GM19468 (cell line): ENCODE measurements around the gene PTGIR.
"Not testable (repeated sequence)": the region's sequence is repeated elsewhere in the genome, so short reads cannot be mapped to it uniquely, and the experiment has no call there.

ENCODE experiments used
- ATAC-seq: cut with Tn5 transposase; IDR thresholded peaks from one replicate; pipeline ENCODE4 v1.9.1; 2021; ENCODE audit warnings: mild to moderate bottlenecking, moderate library complexity, moderate number of reproducible peaks; ENCODE audit not compliant: unreplicated experiment; ENCODE audit errors: extremely low read depth

Gene PTGIR

GRCh38 chr19:46639358-46640182, 14.7 kb upstream of the PTGIR start:
- ATAC-seq = no peak

- ATAC-seq = no peak
These were observed 12.3 kb upstream of the PTGIR start for GRCh38 chr19:46637224-46637623.

- no peak for ATAC-seq
These were observed 11.3 kb upstream of the PTGIR start, which contains the start of gene GNG8 for GRCh38 chr19:46635920-46636761. Gene GNG8, minus strand, starts transcription at chr19:46636202. Its CDS starts 1,520 bp downstream, at chr19:46634682.

- no peak for ATAC-seq
These were observed 9.8 kb upstream of the PTGIR start for GRCh38 chr19:46634656-46635218.

- ATAC-seq = no peak
These were observed 9.3 kb upstream of the PTGIR start for GRCh38 chr19:46634045-46634655.

GRCh38 chr19:46633130-46633529, 8.2 kb upstream of the PTGIR start:
- no peak for ATAC-seq

GRCh38 chr19:46631481-46631880, 6.6 kb upstream of the PTGIR start:
- ATAC-seq = no peak

GRCh38 chr19:46630586-46631205, 5.8 kb upstream of the PTGIR start:
- no peak for ATAC-seq

GRCh38 chr19:46629546-46630025, 4.7 kb upstream of the PTGIR start:
- no peak for ATAC-seq

GRCh38 chr19:46628970-46629369, 4.1 kb upstream of the PTGIR start:
- ATAC-seq = not testable (repeated sequence)

- no peak for ATAC-seq
These were observed 1.6 kb upstream of the PTGIR start for GRCh38 chr19:46626446-46626845.

GRCh38 chr19:46625731-46626130, 842 bp upstream of the PTGIR start:
- no peak for ATAC-seq

GRCh38 chr19:46623915-46624502, 880 bp downstream of the PTGIR start:
- ATAC-seq = no peak

GRCh38 chr19:46622118-46622446, 2.8 kb downstream of the PTGIR start:
- no peak for ATAC-seq

- no peak for ATAC-seq
These were observed 3.4 kb downstream of the PTGIR start for GRCh38 chr19:46621191-46622117.

- ATAC-seq = no peak
These were observed 4.2 kb downstream of the PTGIR start for GRCh38 chr19:46620716-46621115.

GRCh38 chr19:46620267-46620666, 4.6 kb downstream of the PTGIR start:
- no peak for ATAC-seq

GRCh38 chr19:46618670-46619231, 6.1 kb downstream of the PTGIR start:
- no peak for ATAC-seq
